GM20000 (cell line): ENCODE results near the gene ANO1.

Experiments
- DNase-seq: peaks from one replicate; pipeline ENCODE4 v3.0.0; 2012; ENCODE audit warnings: low spot score
- CTCF ChIP-seq: IDR thresholded peaks from 2 replicates; pipeline ENCODE4 v1.5.1; 2012; ENCODE audit warnings: mild to moderate bottlenecking, control low read depth; ENCODE audit errors: extremely low read depth, missing control alignments

The ANO1 gene

GRCh38 chr11:70080763-70081162 is 2.6 kb downstream of the ANO1 start:
- no peak for TF ChIP-seq CTCF
- no peak for DNase-seq

DNA sequence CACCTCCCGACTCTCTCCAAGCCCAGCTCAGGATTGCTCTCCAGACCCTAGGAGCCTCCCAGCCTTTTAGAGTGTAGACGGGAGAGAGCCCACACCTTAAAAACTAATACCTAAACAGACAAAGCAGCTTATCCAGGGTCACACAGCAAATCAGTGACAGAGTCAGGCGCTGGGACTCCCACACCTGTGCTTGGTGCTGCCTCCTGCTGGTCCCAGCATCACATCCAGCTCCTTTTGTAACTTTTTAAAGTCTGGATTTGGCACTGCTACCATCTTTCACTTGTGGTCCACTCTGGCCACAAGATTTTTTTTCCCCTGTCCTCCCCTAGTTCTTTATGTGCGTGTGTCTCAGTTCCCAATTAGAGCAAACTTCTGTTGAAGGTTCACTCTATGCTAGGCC is 4.7 kb downstream of the ANO1 start:
- no peak for DNase-seq
- no peak for TF ChIP-seq CTCF

DNA sequence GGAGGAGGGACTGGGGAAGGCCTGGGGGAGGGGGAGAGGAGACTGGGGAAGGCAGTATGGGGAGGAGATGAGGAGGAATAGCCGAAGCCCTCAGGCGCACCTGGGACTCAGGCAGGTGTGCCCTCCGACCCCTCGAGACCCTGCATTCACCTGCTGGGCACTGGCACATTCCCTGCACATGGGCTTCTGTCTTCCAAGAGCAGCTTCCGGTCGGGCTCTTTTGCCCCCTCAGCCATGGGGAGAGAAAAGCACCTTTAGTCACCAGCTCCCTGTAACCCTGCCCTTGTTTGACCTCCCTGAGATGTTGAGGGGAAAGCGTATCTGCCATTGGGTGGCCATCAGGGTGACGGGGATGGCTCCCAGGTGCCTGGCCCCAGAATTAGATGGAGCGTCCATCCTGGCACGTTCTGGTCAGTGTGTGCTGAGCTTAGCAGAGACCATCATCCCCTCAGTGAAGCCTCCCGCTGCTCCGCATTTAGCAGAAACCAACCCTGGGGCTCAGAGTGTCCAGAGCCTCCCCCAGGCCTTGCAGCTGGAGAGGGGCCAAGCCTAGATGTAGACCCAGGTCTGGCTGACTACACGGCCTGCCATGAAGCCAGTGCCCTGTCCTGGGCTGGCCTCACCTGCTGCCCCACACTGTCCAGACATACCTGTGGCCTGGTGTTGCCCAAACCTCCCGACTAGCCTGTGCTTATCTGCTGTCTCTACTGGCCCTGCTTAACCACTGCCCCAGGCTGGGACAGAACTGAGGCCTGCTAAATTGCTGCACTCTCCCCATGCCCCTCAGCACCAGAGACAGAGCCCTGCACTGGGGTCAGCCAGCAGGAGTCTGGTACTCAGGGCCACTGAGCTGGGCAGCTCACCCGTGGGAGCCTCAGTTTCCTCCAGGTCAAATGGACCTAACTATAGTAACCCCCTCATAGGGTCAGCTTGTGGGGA is 6.2 kb downstream of the ANO1 start:
- DNase-seq: no peak
- no peak for TF ChIP-seq CTCF

GRCh38 chr11:70085815-70086769 is 8.0 kb downstream of the ANO1 start:
- no peak for TF ChIP-seq CTCF
- no peak for DNase-seq

DNA sequence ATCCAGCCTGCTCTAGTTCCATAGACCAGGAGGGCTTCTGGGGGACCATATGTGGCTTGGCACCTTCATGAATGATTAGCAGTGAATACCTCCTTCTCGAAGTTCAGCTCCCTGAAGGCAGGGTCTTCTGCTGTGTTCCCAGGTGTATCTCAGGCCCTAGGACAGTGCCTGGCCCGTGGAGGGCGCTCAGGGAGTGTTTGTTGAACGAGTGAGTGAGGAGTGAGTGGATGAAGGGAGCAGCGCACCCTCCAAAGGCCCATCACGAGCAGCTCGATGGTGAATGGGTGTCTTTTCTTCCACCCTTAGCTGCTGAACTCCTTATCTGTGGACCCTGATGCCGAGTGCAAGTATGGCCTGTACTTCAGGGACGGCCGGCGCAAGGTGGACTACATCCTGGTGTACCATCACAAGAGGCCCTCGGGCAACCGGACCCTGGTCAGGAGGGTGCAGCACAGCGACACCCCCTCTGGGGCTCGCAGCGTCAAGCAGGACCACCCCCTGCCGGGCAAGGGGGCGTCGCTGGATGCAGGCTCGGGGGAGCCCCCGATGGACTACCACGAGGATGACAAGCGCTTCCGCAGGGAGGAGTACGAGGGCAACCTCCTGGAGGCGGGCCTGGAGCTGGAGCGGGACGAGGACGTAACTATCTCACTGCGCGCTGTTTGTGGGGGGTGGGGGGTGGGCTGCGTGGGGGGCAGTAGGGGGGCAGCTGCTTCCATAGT is 9.5 kb downstream of the ANO1 start:
- TF ChIP-seq CTCF: no peak
- no peak for DNase-seq

- no peak for DNase-seq
- no peak for TF ChIP-seq CTCF
Observed at GRCh38 chr11:70088735-70089250, 10.7 kb downstream of the ANO1 start.
